Natural killer cell (primary cell): ENCODE measurements around the gene FOXK1. TPM values are rescaled to one million over a fixed set of nuclear protein-coding genes. Genes with fewer than 3 reads are reported as not detected.

Experiments
- ATAC-seq, 3 donors: fragments of 150-1000 bp in 2 of 3; fragments of 200-7000 bp in 1 of 3; cut with Tn5 transposase; 1 replicate in 1 of 3; 2 replicates in 2 of 3; pipeline ENCODE4 v1.10.0; 2021; ENCODE audit warnings: mild to moderate bottlenecking in 2 of 3, moderate library complexity in 2 of 3
- DNase-seq, 2 donors: peaks; one replicate each; pipeline versions ENCODE4 v3.0.0 to v3.0.0-alpha.2; 2013 to 2021; ENCODE audit warnings: mixed read lengths in 1 of 2
- H3K27ac ChIP-seq: one replicate; pipeline ENCODE4 v1.5.1; 2013; ENCODE audit warnings: mild to moderate bottlenecking, low read length
- H3K27me3 ChIP-seq: one replicate; pipeline ENCODE4 v1.6.1; 2013; ENCODE audit warnings: low read length; ENCODE audit not compliant: control insufficient read depth, insufficient read depth
- H3K36me3 ChIP-seq: one replicate; pipeline ENCODE4 v1.6.1; 2013; ENCODE audit warnings: low read length; ENCODE audit not compliant: control insufficient read depth, insufficient read depth
- H3K4me1 ChIP-seq: one replicate; pipeline ENCODE4 v1.6.1; 2013; ENCODE audit warnings: low read length; ENCODE audit not compliant: control insufficient read depth, insufficient read depth
- H3K4me3 ChIP-seq: one replicate; pipeline ENCODE4 v1.5.1; 2013; ENCODE audit warnings: low read length
- H3K9me3 ChIP-seq: one replicate; pipeline ENCODE4 v1.6.1; 2013; ENCODE audit warnings: low read length; ENCODE audit not compliant: control insufficient read depth, insufficient read depth
- H3K27ac Mint-ChIP-seq, 2 donors: one replicate each; pipeline ENCODE4 v1.8.0; 2022; ENCODE audit warnings: mild to moderate bottlenecking in 2 of 2, mixed read lengths in 2 of 2, moderate library complexity in 1 of 2
- H3K27me3 Mint-ChIP-seq, 2 donors: one replicate each; pipeline ENCODE4 v1.8.0; 2022; ENCODE audit warnings: low read depth in 2 of 2, mixed read lengths in 2 of 2
- H3K36me3 Mint-ChIP-seq: one replicate; pipeline ENCODE4 v1.8.0; 2022; ENCODE audit warnings: mixed read lengths
- H3K4me1 Mint-ChIP-seq, 2 donors: one replicate each; pipeline ENCODE4 v1.8.0; 2022; ENCODE audit warnings: mixed read lengths in 2 of 2
- H3K4me3 Mint-ChIP-seq: one replicate; pipeline ENCODE4 v1.8.0; 2022; ENCODE audit warnings: mild to moderate bottlenecking, moderate library complexity, mixed read lengths
- H3K9me3 Mint-ChIP-seq, 2 donors: one replicate each; pipeline ENCODE4 v1.8.0; 2022; ENCODE audit warnings: mixed read lengths in 2 of 2
- CTCF ChIP-seq: fragments of 200-600 bp; IDR thresholded peaks from one replicate; pipeline ENCODE4 v1.8.0; 2022; ENCODE audit warnings: antibody characterized with exemption
- WGBS: methylation state at CpG from one replicate; pipeline ENCODE4 v1.1.7; 2013; ENCODE audit warnings: missing lambda C conversion rate; ENCODE audit not compliant: insufficient coverage; 5-methylcytosine and 5-hydroxymethylcytosine counted together
- intact Hi-C: fragments of 100-400 bp; cut with micrococcal nuclease; formaldehyde crosslinking; loops from one replicate; pipeline ENCODE4 v1.14.2; 2022
- total RNA-seq, 4 donors: library from RNA; stranded (reverse); fragments of 120-200 nt in 1 of 4; gene quantifications; one replicate each; pipeline versions ENCODE4 v1.2.3 to v1.2.4, GENCODE V29; 2013 to 2022

The FOXK1 gene
- total RNA-seq, 3 donors from 2014 or later (not counting 1 experiment from before 2014, with no cell fraction given) = 51.6 to 59.7 (median 55.3) TPM

- Histone ChIP-seq H3K4me1 (peaks cover 22% of the 10 kb centered on the region), H3K36me3 (no peaks in the 10 kb centered on the region), H3K27me3 (no peaks in the 10 kb centered on the region), H3K9me3 (no peaks in the 10 kb centered on the region), H3K4me3 (no peak overlapping the region), H3K27ac (no peak overlapping the region)
- no peak for ATAC-seq
- no peaks in the 10 kb centered on the region for H3K9me3 Mint-ChIP-seq
- WGBS = 97% methylated on average over 22 of the region's 22 CpGs
- no peaks in the 10 kb centered on the region for H3K36me3 Mint-ChIP-seq
- no peak for DNase-seq
- H3K27me3 Mint-ChIP-seq = no peaks in the 10 kb centered on the region
- no peak overlapping the region for H3K27ac Mint-ChIP-seq
- H3K4me3 Mint-ChIP-seq = no peak overlapping the region
- intact Hi-C loops = no loop called here
- no peak for TF ChIP-seq CTCF
- H3K4me1 Mint-ChIP-seq = peaks cover 39 to 50% of the 10 kb centered on the region in 2 donors
These were observed 27.1 kb downstream of the FOXK1 start for GRCh38 chr7:4709187-4709586.

GRCh38 chr7:4711093-4711492 is 29.0 kb downstream of the FOXK1 start:
- peaks cover 27% of the 10 kb centered on the region for H3K4me1 ChIP-seq
- TF ChIP-seq CTCF = no peak
- intact Hi-C loops = no loop called here

GRCh38 chr7:4711634-4712033 is 29.5 kb downstream of the FOXK1 start:
- DNase-seq (no peak), ATAC-seq (no peak)
- Mint-ChIP-seq H3K4me3 (no peak overlapping the region), H3K9me3 (no peaks in the 10 kb centered on the region), H3K36me3 (no peaks in the 10 kb centered on the region), H3K27me3 (no peaks in the 10 kb centered on the region), H3K4me1 (peaks cover 57 to 60% of the 10 kb centered on the region in 2 donors), H3K27ac (peak overlapping the region; percentile 49 to 52)
- intact Hi-C loops = loop anchor here (1.0 kb wide), 1 partner anchor 13 kb away; no protein-coding TSS in a partner anchor
- Histone ChIP-seq H3K27ac (no peak overlapping the region), H3K36me3 (no peaks in the 10 kb centered on the region), H3K4me3 (no peak overlapping the region), H3K9me3 (no peaks in the 10 kb centered on the region), H3K27me3 (no peaks in the 10 kb centered on the region), H3K4me1 (peaks cover 30% of the 10 kb centered on the region)
- 96% methylated on average over 18 of the region's 18 CpGs for WGBS
- no peak for TF ChIP-seq CTCF

More at GRCh38 chr7:4711093-4711492, 29.0 kb downstream of the FOXK1 start:
- Histone ChIP-seq H3K36me3 (no peaks in the 10 kb centered on the region), H3K9me3 (no peaks in the 10 kb centered on the region), H3K4me3 (no peak overlapping the region), H3K27ac (no peak overlapping the region), H3K27me3 (no peaks in the 10 kb centered on the region)
- H3K36me3 Mint-ChIP-seq = no peaks in the 10 kb centered on the region
- ATAC-seq (no peak), DNase-seq (no peak)
- H3K9me3 Mint-ChIP-seq = no peaks in the 10 kb centered on the region
- H3K4me1 Mint-ChIP-seq = peaks cover 55 to 60% of the 10 kb centered on the region in 2 donors
- no peak overlapping the region for H3K4me3 Mint-ChIP-seq
- H3K27ac Mint-ChIP-seq = peak overlapping the region; percentile 49 to 52
- 91% methylated on average over 10 of the region's 10 CpGs for WGBS
- H3K27me3 Mint-ChIP-seq = no peaks in the 10 kb centered on the region
